ENCODE measurements around the gene SPRY4.
A peak's percentile ranks its signal among the peaks of the same experiment; 100 is the strongest.
"Not testable (repeated sequence)": the region's sequence is repeated elsewhere in the genome, so short reads cannot be mapped to it uniquely, and the experiment has no call there.

Gene SPRY4

GRCh38 chr5:142339781-142340180 lies 15.0 kb upstream of the SPRY4 start:
- no peak overlapping the region for H3K4me3 ChIP-seq (ENCODE audit: low read depth, low read length)

DNA sequence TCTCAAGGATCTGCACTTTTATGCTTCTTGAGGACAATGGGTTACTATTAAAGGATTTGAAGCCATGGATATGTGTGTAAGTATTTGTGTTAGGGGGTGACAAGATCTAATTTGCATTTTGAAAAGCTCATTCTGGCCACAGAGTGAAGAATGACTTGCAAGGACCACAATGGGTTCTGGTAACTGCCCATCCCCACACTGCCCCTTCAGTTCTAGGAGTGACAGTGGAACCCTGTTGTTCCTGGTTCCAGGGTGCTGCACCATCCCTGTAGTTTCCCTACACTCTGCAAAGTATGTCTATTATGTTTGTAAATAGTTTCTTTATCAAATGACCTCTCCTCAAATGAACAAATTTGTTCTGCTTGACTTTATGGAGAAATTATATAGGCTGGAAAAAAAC lies 9.7 kb upstream of the SPRY4 start:
- H3K4me3 ChIP-seq (ENCODE audit: low read depth, low read length), result no peak overlapping the region

- H3K4me3 ChIP-seq (ENCODE audit: low read depth, low read length), result not testable (repeated sequence)
Observed at GRCh38 chr5:142333749-142334148, 8.9 kb upstream of the SPRY4 start.

GRCh38 chr5:142330444-142330843 lies 5.6 kb upstream of the SPRY4 start:
- no peak overlapping the region for H3K4me3 ChIP-seq (ENCODE audit: low read depth, low read length)

DNA sequence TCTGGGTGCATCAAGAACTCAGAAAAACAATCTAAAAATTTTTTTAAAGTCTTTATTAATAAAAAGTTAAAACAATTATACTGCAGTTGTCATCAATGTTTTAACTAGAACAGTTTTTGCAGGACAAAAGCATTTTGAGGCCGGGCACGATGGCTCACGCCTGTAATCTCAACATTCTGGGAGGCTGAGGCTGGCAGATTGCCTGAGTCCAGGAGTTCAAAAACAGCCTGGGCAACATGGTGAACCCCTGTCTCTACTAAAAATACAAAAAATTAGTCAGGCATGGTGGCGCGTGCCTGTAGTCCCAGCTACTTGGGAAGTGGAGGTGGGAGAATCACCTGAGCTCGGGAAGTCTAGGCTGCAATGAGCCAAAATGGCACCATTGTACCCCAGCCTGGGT lies 5.2 kb upstream of the SPRY4 start:
- H3K4me3 ChIP-seq (ENCODE audit: low read depth, low read length), result no peak overlapping the region

GRCh38 chr5:142327111-142327842 lies 2.5 kb upstream of the SPRY4 start:
- H3K4me3 ChIP-seq (ENCODE audit: low read depth, low read length), result no peak overlapping the region

DNA sequence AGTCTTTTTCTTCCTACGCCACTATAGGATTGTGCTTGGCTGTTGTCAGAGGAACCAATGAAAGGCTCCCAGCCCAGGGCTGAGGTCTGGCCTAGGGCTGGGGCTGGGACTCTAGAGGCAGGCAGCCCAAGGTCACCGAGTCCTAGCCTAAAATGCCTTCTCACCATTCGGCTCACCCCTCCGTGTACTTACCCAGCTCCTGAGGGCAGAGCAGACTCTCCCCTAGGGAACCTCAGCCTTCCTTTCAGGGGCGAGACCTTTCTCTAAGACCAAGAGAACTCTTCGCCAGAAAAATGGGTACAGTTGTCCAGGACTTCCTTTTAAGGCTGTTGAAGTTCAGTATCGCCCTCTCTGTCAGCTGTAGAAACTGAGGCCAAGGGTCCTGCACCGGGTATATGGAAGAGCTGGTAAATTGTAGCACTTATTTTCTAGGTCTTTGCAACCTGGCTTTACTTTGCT lies 1.7 kb upstream of the SPRY4 start:
- peak overlapping the region; percentile 97 for H3K4me3 ChIP-seq (ENCODE audit: low read depth, low read length)

- H3K4me3 ChIP-seq (ENCODE audit: low read depth, low read length), result peak overlapping the region; percentile 97
Observed at GRCh38 chr5:142325725-142326479, 1.1 kb upstream of the SPRY4 start.

- peak overlapping the region; percentile 97 for H3K4me3 ChIP-seq (ENCODE audit: low read depth, low read length)
Observed at GRCh38 chr5:142324136-142324870, 518 bp downstream of the SPRY4 start.

- H3K4me3 ChIP-seq (ENCODE audit: low read depth, low read length), result peak overlapping the region; percentile 97
Observed at GRCh38 chr5:142323480-142324135, 1.2 kb downstream of the SPRY4 start.

DNA sequence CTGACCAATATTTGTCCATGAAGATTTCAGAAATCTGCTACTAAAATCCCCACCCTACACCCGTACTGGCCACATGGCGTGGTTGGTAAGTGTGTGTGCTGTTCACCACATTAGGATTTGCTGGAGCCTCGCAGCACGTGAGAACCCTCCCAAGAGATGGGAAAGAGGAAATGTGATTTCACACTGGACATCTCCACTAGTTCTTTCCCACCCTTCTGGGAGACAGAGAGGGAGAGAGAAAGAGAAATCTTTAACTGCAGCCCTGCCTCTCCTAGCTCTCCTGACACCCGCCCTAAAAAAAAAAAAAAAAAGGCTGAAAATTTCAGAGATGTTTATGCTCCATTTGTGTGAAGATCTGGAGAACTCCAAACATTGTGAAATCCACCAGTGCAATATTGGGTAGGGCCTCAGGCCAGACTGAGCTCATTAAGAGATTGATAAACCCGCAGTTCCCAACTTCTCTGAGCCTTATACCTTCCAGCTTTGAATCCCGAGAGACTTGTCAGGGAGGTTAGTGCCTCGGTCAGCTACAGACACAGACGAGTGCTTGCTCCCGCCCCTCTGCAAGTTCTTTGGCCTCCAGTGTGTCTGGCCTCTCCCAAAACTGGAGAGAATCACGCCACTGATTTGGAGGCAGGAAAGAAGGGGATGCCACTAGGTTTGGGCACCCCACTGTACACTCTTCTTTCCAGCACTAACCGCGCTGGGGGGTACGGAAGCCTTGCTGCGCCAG lies 1.9 kb downstream of the SPRY4 start:
- peak overlapping the region; percentile 97 for H3K4me3 ChIP-seq (ENCODE audit: low read depth, low read length)

GRCh38 chr5:142322403-142322746 lies 2.4 kb downstream of the SPRY4 start:
- H3K4me3 ChIP-seq (ENCODE audit: low read depth, low read length), result peak overlapping the region; percentile 97

DNA sequence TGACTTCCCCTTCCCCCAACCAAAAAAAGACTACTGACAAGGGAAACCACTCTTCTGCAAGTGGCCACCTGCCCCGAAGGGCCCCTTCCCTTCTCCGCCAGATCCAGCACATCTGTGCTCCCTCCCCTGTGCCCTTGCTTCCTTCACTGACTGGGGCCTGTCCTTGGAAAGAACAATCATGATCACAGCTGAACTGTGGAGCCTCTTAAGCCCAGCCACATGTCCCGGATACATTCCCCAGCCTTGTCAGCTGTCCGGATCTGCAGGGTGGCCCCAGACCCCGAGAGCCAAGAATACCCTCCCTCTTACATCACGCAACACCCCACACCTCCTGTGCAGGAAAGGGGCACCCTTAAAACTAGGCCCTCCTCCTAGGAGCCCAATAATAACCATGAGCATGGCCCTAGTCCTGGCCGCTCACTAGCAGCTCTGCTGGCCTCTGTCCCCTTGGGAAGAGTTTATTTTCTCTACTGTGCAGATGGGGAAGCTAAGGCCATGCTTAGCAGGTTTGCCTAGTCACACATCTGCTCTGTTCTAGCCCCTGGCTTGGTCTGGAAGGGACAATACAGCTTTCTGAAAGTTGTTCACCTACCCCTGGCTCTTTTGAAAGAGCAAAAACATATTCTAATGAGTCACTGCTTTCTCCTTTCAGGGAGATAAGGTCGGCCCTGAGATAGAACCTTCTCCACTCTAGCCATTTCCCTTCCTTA lies 3.8 kb downstream of the SPRY4 start:
- H3K4me3 ChIP-seq (ENCODE audit: low read depth, low read length), result peak overlapping the region; percentile 45

DNA sequence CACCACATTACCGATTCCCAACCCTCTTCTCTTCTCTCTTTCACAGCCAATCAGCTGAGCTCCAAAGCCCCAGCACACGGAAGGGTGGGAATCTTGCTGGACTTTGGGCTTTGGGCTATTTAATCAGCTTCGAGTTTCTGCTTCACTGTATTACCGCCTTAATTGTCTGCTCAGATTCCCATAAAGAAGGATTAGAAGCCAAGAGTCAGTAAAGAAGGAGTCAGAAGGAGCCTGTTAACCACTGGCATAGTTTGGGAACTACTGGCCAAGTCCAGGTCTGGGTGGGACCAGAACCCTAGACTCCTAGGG lies 4.4 kb downstream of the SPRY4 start:
- peak overlapping the region; percentile 30 for H3K4me3 ChIP-seq (ENCODE audit: low read depth, low read length)

- H3K4me3 ChIP-seq (ENCODE audit: low read depth, low read length), result peak overlapping the region; percentile 30
Observed at GRCh38 chr5:142319560-142320429, 5.0 kb downstream of the SPRY4 start.

DNA sequence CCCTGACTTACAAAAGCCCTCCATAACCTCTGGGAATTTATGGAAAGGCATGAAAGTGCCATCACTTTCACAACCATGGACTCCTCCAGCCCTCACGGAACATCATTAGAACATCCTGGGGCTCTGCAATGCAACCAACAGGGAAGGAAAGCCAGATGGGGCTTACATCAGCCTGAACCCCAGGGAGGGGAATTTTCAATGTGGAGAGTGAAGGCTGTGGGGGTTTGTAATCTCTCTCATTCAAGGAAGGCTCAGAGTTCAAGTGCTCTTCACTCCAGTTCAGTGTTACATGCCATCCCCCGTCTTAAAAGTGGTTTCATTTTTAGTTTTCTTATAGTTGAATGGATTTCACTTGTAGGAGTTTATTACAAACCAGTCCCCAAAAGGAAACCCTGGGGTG lies 5.7 kb downstream of the SPRY4 start:
- no peak overlapping the region for H3K4me3 ChIP-seq (ENCODE audit: low read depth, low read length)

DNA sequence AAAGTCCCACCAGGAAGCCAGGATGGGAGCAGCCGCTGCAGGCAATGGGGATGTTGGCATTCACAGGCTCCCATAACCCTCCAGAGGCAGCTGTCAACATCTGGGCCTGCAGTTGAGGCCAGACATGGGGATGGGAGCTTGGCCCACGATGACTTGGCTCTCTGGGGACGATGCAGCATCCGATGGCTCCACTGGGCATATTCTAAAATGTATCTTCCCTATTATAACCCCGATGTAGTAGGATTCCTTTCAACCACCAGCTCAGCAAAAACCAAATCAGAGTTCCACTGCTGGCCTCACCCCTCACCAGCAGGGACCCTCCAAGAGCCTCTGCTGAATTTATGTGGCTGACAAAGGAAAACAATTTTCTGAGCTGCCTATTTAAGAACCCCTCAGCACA lies 7.1 kb downstream of the SPRY4 start:
- H3K4me3 ChIP-seq (ENCODE audit: low read depth, low read length), result no peak overlapping the region

DNA sequence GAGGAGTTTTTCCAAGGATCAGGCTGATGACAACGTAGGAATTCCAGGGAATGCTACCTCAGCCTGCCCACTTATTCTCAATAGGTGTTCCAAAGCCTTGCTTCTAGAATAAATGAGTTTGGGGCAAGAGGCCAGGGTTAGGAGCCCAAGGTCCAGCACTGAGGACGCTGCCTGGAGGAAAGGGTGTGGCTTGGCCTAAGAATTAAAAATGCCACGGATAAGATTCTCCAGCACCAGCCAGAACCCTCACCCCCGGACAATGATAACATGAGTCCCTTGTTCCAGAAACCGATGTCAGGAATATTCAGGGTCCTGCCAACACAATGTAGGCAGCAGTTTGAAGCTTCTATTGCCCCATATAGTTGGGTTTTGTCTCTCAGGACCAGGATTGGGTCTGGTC lies 7.6 kb downstream of the SPRY4 start:
- H3K4me3 ChIP-seq (ENCODE audit: low read depth, low read length), result no peak overlapping the region

GRCh38 chr5:142316681-142317080 lies 8.1 kb downstream of the SPRY4 start:
- no peak overlapping the region for H3K4me3 ChIP-seq (ENCODE audit: low read depth, low read length)

Data from iPS-11a (cell line).